Activated T-cell treated with anti-CD3 and anti-CD28 coated beads, Interleukin-2, amount 50 U/mL, for 24 hours (primary cell): Measurements from ENCODE around the gene RELB.

Experiments used
- DNase-seq: peaks from one replicate; pipeline ENCODE4 v3.0.0-alpha.2; 2020
- H3K27ac Mint-ChIP-seq: 2 replicates; pipeline ENCODE4 v1.8.0; 2020; ENCODE audit warnings: mild to moderate bottlenecking, mixed read lengths
- H3K27me3 Mint-ChIP-seq: 2 replicates; pipeline ENCODE4 v1.8.0; 2020; ENCODE audit warnings: mixed read lengths
- H3K36me3 Mint-ChIP-seq: 2 replicates; pipeline ENCODE4 v1.8.0; 2020; ENCODE audit warnings: low read depth, mixed read lengths
- H3K4me1 Mint-ChIP-seq: 2 replicates; pipeline ENCODE4 v1.8.0; 2020; ENCODE audit warnings: low read depth, mixed read lengths
- H3K4me3 Mint-ChIP-seq: 2 replicates; pipeline ENCODE4 v1.8.0; 2020; ENCODE audit warnings: mild to moderate bottlenecking, moderate library complexity, mixed read lengths
- H3K9me3 Mint-ChIP-seq: 2 replicates; pipeline ENCODE4 v1.8.0; 2020; ENCODE audit warnings: mixed read lengths

The RELB gene

DNA sequence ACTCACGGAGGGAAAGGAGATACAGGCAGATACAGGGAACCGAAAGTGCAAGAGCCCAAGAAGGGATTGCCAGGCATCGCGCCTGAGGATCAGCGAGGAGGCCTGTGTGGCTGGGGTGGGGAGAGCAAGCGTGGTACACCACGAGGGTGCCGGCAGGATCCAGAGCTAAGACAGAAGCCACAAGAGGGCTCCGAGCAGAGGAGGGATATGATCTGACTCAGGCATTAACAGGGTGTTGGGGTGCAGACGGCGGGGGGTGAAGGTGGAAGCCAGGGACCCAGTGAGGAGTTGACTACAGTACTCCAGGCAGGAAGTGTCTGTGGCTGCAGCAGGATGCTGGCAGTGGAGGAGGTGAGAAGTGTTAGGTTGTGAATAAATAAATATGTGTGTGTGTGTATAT is 86.3 kb downstream of the RELB start:
- H3K4me1 Mint-ChIP-seq = peaks cover 36% of the 10 kb centered on the region
- peak; percentile 45 for DNase-seq

More for the DNA sequence above, 86.3 kb downstream of the RELB start:
- Mint-ChIP-seq H3K36me3 (peaks cover 81% of the 10 kb centered on the region), H3K27me3 (no peaks in the 10 kb centered on the region), H3K9me3 (no peaks in the 10 kb centered on the region), H3K27ac (peak overlapping the region; percentile 88), H3K4me3 (peak overlapping the region; percentile 13)
